Endothelial cell of umbilical vein (primary cell): ENCODE results near the gene TMEM51. TPM values are rescaled to one million over a fixed set of nuclear protein-coding genes. Genes with fewer than 3 reads are reported as not detected.

Experiments
- BruUV-seq: library from RNA; stranded (reverse); fragments of 400-500 nt; replicated peaks from 2 replicates; lab custom pipeline; 2021; lab: Mats Ljungman, UMichigan
- CTCF ChIA-PET: fragments of 300-600, 350-600 bp; sonication (Branson Sonifier 250); formaldehyde crosslinking; loops from one replicate; lab custom pipeline; 2021; ENCODE audit warnings: antibody characterized with exemption, inconsistent platforms; lab: Charles Lee
- POLR2A ChIA-PET: fragments of 300-600, 350-600 bp; sonication (Branson Sonifier 250); formaldehyde crosslinking; loops from one replicate; lab custom pipeline; 2021; ENCODE audit warnings: antibody characterized with exemption, inconsistent platforms; lab: Charles Lee
- DNase-seq: peaks from one replicate; pipeline ENCODE4 v3.0.0-alpha.2; 2011; ENCODE audit warnings: low read depth, low spot score
- FAIRE-seq: peaks from 2 replicates; lab custom pipeline; 2011; peaks lifted over from hg19 to GRCh38; lab: Jason Lieb, UNC
- H2AFZ ChIP-seq: 2 replicates; pipeline ENCODE4 v1.6.0; 2012; ENCODE audit warnings: low read depth, low read length, control low read depth, inconsistent platforms
- H3K27ac ChIP-seq: 2 replicates; pipeline ENCODE4 v1.5.1; 2011; ENCODE audit warnings: low read depth, mild to moderate bottlenecking, control low read depth, low read length, moderate library complexity; ENCODE audit not compliant: insufficient read depth
- H3K27me3 ChIP-seq, 2 experiments: 2 replicates each; pipeline versions ENCODE4 v1.6.0 to v1.6.1; 2011; ENCODE audit warnings: low read length in 2 of 2, mixed read lengths in 1 of 2; ENCODE audit not compliant: control insufficient read depth in 2 of 2, insufficient read depth in 2 of 2
- H3K36me3 ChIP-seq, 2 experiments: 2 replicates in 1 of 2; 3 replicates in 1 of 2; pipeline ENCODE4 v1.5.1; 2011; ENCODE audit warnings: low read length in 2 of 2, mild to moderate bottlenecking in 1 of 2, moderate library complexity in 1 of 2; ENCODE audit not compliant: control insufficient read depth in 2 of 2, insufficient read depth in 2 of 2; ENCODE audit errors: extremely low read depth in 1 of 2
- H3K4me1 ChIP-seq: 3 replicates; pipeline ENCODE4 v1.5.1; 2011; ENCODE audit warnings: mild to moderate bottlenecking, low read length; ENCODE audit not compliant: control insufficient read depth, insufficient read depth; ENCODE audit errors: extremely low read depth
- H3K4me2 ChIP-seq: 2 replicates; pipeline ENCODE4 v1.6.1; 2011; ENCODE audit warnings: low read length, control low read depth, mixed read lengths; ENCODE audit not compliant: insufficient read depth
- H3K4me3 ChIP-seq, 3 experiments: fragments of 200-600 bp in 1 of 3; sonication (generic), shearing (Covaris generic) in 1 of 3; replicated peaks in 1 of 3; 2 replicates each; pipeline ENCODE4 v1.5.1; 2011 to 2016; ENCODE audit warnings: control low read depth in 3 of 3, low read length in 3 of 3, mild to moderate bottlenecking in 2 of 3, inconsistent platforms in 1 of 3, low read depth in 1 of 3, moderate library complexity in 1 of 3; ENCODE audit not compliant: insufficient read depth in 1 of 3
- H3K79me2 ChIP-seq: 2 replicates; pipeline ENCODE4 v1.6.0; 2012; ENCODE audit warnings: low read length, inconsistent platforms; ENCODE audit not compliant: control insufficient read depth, insufficient read depth
- H3K9ac ChIP-seq: replicated peaks from 2 replicates; pipeline ENCODE3; 2011; ENCODE audit warnings: low read length, control low read depth; ENCODE audit not compliant: insufficient read depth; ENCODE audit errors: extremely low read depth
- H3K9me1 ChIP-seq: replicated peaks from 3 replicates; pipeline ENCODE4 v1.6.0; 2011; ENCODE audit warnings: mild to moderate bottlenecking, low read length; ENCODE audit not compliant: control insufficient read depth, insufficient read depth; ENCODE audit errors: extremely low read depth
- H3K9me3 ChIP-seq: replicated peaks from 2 replicates; pipeline ENCODE4 v1.5.1; 2012; ENCODE audit warnings: low read length, inconsistent platforms; ENCODE audit not compliant: control insufficient read depth, insufficient read depth
- H4K20me1 ChIP-seq: replicated peaks from 2 replicates; pipeline ENCODE3; 2011; ENCODE audit warnings: mild to moderate bottlenecking, low read length; ENCODE audit not compliant: control insufficient read depth, insufficient read depth; ENCODE audit errors: extremely low read depth
- FOS ChIP-seq: IDR thresholded peaks from 2 replicates; pipeline ENCODE4 v1.6.1; 2011; ENCODE audit warnings: mild to moderate bottlenecking, low read length, moderate library complexity, borderline replicate concordance; ENCODE audit not compliant: insufficient read depth
- JUN ChIP-seq: IDR thresholded peaks from 2 replicates; pipeline ENCODE4 v1.6.1; 2011; ENCODE audit warnings: borderline replicate concordance, low read depth; ENCODE audit not compliant: insufficient read length, insufficient read depth
- MYC ChIP-seq: IDR thresholded peaks from one replicate; pipeline ENCODE4 v1.6.1; 2011; ENCODE audit warnings: mild to moderate bottlenecking, low read depth, low read length
- POLR2A ChIP-seq: IDR thresholded peaks from 2 replicates; pipeline ENCODE4 v1.6.1; 2012; ENCODE audit warnings: low read depth, mild to moderate bottlenecking, control low read depth, low read length
- POLR2AphosphoS5 ChIP-seq: IDR thresholded peaks from 2 replicates; pipeline ENCODE4 v1.6.1; 2012; ENCODE audit warnings: low read depth, mild to moderate bottlenecking, control low read depth, low read length, moderate library complexity; ENCODE audit not compliant: insufficient read depth
- dilution Hi-C: fragments of 300-500 bp; cut with MboI; formaldehyde crosslinking; loops from one replicate; pipeline ENCODE4 v1.15.0; 2019; ENCODE audit warnings: low sequenced_read_pairs; ENCODE audit not compliant: extremely low pct_ligation_motif_present
- intact Hi-C: fragments of 100-400 bp; cut with micrococcal nuclease; formaldehyde crosslinking; loops from one replicate; pipeline ENCODE4 v1.10.0; 2022
- polyA plus RNA-seq, 4 experiments: library from polyadenylated mRNA; depleted of rRNA in 3 of 4; stranded (reverse) in 3 of 4; unstranded in 1 of 4; fragments of >200 nt; gene quantifications; 2 replicates each; pipeline versions ENCODE4 v1.2.1 to v1.2.3, GENCODE V29; 2011 to 2012; ENCODE audit warnings: missing spikeins in 1 of 4
- total RNA-seq: library from RNA; stranded (reverse); gene quantifications from 2 replicates; pipeline ENCODE4 v1.2.3, GENCODE V29; 2021
- TF ChIP-seq, protein P1 (sequence below): IDR thresholded peaks from 2 replicates; pipeline ENCODE4 v1.6.1; 2011; ENCODE audit not compliant: insufficient read depth, insufficient read length

TMEM51 gene
- total and polyA plus RNA-seq, 2 donors (not counting 3 experiments of a cell fraction or from before 2014, with no cell fraction given): 13.7 to 13.9 TPM

DNA sequence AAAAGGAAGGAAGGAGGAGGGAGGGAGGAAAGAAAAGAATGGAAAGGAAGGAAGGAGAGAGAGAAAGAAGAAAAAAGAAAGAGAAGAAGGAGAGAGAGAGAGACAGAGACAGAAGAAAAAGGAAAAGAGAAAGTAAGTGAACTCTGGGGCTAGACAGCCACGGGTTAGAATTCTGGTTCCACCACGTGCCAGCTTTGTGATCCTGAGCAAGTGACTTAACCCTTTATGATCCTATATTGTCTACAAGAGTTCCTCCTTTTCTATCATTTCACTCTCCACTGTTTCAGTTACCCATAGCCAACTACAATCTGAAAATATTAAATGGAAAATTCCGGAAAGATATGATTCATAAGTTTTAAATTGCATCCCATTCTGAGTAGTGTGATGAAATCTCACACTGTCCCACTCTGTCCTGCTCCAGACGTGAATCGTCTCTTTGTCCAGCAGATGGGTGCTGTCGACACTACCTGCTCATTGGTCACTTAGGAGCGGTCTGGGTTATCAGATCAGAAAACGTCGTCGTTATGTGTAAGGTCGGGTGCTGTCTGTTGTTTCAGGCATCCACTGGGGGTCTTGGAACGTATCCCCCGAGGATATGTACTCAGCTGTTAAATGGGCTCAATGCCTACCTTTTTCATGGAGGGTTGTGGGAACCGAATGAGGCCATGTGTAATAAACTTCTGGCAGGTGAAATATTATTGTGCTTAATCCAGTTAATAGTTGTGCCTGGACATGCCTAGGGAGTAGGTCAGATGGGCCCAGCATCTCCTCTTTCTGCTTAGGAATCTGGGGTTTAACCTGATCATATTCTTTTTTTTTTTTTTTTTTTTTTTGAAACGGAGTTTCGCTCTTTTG lies 19.1 kb downstream of the TMEM51 start:
- H3K9ac ChIP-seq: no peak overlapping the region
- H3K9me3 ChIP-seq: no peaks in the 10 kb centered on the region
- FAIRE-seq: no peak
- intact Hi-C loops (no loop called here), dilution Hi-C loops (no loop called here)
- DNase-seq: no peak
- H3K9me1 ChIP-seq: no peaks in the 10 kb centered on the region
- H3K4me2 ChIP-seq: no peak overlapping the region
- ChIA-PET CTCF (no interaction called here), POLR2A (no interaction called here)
- H4K20me1 ChIP-seq: no peaks in the 10 kb centered on the region
- H3K36me3 ChIP-seq: no peaks in the 10 kb centered on the region
- no peak overlapping the region for H3K4me3 ChIP-seq
- no peak for TF ChIP-seq JUN
- TF ChIP-seq POLR2A: no peak
- TF ChIP-seq, protein P1, sequence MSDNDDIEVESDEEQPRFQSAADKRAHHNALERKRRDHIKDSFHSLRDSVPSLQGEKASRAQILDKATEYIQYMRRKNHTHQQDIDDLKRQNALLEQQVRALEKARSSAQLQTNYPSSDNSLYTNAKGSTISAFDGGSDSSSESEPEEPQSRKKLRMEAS: no peak
- no peak for TF ChIP-seq MYC
- no peak for TF ChIP-seq FOS
- H3K27me3 ChIP-seq: no peaks in the 10 kb centered on the region
- H3K79me2 ChIP-seq: peaks cover 3% of the 10 kb centered on the region
- BruUV-seq: no TSS peak
- H2AFZ ChIP-seq: no peak overlapping the region
- no peak overlapping the region for H3K27ac ChIP-seq
- H3K4me1 ChIP-seq: peaks cover 11% of the 10 kb centered on the region

- Histone ChIP-seq H3K4me3 (no peak overlapping the region), H3K9me1 (no peaks in the 10 kb centered on the region), H3K4me2 (no peak overlapping the region), H2AFZ (no peak overlapping the region), H4K20me1 (no peaks in the 10 kb centered on the region), H3K9ac (no peak overlapping the region), H3K36me3 (no peaks in the 10 kb centered on the region), H3K27me3 (no peaks in the 10 kb centered on the region), H3K79me2 (peaks cover 3% of the 10 kb centered on the region), H3K4me1 (peaks cover 20% of the 10 kb centered on the region), H3K27ac (no peak overlapping the region), H3K9me3 (no peaks in the 10 kb centered on the region)
- CTCF ChIA-PET: no interaction called here
- POLR2A ChIA-PET: no interaction called here
- dilution Hi-C loops (no loop called here), intact Hi-C loops (no loop called here)
- DNase-seq: no peak
- TF ChIP-seq FOS (no peak), POLR2AphosphoS5 (no peak), POLR2A (no peak)
- TF ChIP-seq, protein P1: no peak
- FAIRE-seq: no peak
- no TSS peak for BruUV-seq
These were observed 20.5 kb downstream of the TMEM51 start for GRCh38 chr1:15173863-15174614.
